Activated T-cell treated with anti-CD3 and anti-CD28 coated beads for 1 hour (primary cell): ENCODE data around the gene PIGC.

Experiments used
- DNase-seq: peaks from one replicate; pipeline ENCODE4 v3.0.0-alpha.2; 2020; ENCODE audit warnings: low read depth

PIGC gene

GRCh38 chr1:172398970-172399755 lies 44.7 kb downstream of the PIGC start:
- DNase-seq, result no peak

DNA sequence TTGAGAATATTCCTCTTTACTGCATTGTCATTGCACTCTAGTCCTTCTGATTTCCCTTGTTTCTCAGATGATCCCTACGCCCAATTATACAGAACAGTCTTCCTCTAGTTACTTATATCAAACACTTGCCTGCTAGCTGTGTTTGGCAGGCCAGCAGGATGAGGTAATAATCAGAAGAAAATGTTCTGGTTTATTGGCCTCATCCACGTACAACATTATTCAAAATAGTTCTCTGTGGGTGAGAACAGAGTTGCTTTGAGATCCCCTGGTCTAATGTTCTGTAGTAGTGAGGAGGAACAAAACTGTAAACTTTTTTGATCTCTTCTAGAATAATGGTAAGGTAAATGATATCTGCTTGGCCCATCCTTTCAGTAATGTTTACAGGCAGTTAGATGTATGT lies 45.7 kb downstream of the PIGC start:
- DNase-seq, result no peak

DNA sequence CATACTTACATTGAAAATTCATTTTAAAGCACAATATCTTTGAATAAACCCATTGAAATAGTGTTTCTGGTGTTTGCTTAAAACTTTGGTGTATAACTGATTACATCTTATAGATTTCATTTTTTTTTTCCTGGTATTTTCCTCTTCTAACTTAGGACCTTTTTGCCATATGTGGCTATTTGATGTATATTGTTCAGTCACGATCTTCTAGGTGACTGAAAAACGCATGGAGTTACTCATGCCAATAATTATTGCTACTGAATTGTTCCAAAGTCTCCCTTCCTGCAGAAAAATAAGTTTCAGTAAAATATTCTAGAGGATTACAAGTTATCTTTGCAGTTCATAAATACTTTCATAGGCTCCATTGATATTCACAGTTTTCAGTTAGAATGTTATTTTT lies 46.2 kb downstream of the PIGC start:
- DNase-seq, result no peak

- no peak for DNase-seq
Measured at GRCh38 chr1:172397221-172397620, 46.6 kb downstream of the PIGC start.

DNA sequence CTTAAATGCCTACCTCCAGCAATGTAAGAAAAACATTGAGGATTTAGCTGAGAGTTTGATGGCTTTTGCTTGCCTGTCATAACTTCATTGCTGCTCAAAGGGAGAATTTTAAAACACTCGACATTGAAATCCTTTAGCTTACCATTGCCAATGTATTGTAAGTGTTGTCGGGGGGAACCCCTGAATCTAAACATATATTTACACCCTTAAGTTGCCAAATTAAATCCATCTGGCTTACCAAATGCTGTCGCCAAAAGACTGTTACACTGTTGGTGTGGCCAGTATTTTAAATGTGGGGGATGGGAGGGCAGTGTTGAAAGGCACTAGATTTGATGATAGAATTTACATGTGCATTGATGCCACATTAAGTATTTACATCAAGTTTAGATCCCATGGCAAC lies 48.3 kb downstream of the PIGC start:
- DNase-seq, result no peak

- DNase-seq, result no peak
Measured at GRCh38 chr1:172394811-172395210, 49.1 kb downstream of the PIGC start.

DNA sequence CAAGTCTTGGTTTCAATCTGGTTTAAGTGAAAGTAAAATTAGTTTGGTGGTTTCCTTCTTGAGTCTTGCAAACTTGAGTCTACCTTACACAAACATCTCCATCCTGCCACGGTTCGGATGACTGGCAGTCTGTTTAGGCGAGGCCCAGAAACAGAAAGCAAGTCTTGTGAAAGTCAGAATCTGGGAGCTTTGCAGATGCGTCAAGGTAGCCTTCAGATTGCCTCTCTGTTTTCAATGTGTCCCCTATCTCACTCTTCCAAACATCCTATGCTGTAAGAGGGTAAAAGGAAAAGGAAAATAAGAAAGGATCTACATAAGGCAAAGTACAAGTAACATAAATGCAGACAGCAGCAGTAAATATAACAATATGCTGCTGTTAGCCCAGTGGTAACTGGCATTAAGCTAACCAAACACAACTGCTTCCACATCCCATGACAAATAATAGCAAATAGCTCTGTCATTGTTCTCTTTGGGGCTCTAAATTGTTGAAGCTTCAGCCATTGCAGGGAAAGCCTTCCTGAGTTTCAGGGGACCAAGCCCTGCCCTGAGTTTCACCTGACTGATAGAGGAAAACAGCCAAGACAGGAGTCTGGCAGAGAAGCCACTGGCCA lies 49.6 kb downstream of the PIGC start:
- peak; percentile 50 for DNase-seq

- DNase-seq, result no peak
Measured at GRCh38 chr1:172393354-172393753, 50.5 kb downstream of the PIGC start.

DNA sequence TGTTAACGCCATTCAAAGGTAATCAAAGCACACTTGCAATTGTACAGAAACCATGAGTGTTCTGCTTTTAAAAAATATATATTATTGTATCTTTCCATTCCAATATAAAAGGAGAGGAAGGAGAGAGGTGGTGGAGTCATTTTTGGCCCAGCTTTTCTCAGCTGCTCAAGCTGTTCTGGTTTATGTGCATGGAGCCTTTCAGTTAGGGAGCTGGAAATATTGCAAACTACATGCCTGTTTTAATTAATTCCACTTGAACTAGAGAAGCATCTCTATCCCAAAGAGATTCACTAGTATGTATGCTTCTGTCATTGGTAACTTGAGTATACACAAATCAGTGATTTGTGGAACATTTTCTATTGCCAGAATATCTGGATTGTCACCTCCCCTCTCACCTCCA lies 51.9 kb downstream of the PIGC start:
- DNase-seq, result no peak
